Measurements from ENCODE around the gene RSPH10B2. TPM values are rescaled to one million over a fixed set of nuclear protein-coding genes. Genes with fewer than 3 reads are reported as not detected.

The RSPH10B2 gene
- total and polyA plus RNA-seq, 9 of the 15 experiments (the other 6 are each of a cell fraction or from before 2014, with no cell fraction given), result 0.04 to 0.11 (median 0.08) TPM; not detected in 5

- TF ChIP-seq, protein P1, sequence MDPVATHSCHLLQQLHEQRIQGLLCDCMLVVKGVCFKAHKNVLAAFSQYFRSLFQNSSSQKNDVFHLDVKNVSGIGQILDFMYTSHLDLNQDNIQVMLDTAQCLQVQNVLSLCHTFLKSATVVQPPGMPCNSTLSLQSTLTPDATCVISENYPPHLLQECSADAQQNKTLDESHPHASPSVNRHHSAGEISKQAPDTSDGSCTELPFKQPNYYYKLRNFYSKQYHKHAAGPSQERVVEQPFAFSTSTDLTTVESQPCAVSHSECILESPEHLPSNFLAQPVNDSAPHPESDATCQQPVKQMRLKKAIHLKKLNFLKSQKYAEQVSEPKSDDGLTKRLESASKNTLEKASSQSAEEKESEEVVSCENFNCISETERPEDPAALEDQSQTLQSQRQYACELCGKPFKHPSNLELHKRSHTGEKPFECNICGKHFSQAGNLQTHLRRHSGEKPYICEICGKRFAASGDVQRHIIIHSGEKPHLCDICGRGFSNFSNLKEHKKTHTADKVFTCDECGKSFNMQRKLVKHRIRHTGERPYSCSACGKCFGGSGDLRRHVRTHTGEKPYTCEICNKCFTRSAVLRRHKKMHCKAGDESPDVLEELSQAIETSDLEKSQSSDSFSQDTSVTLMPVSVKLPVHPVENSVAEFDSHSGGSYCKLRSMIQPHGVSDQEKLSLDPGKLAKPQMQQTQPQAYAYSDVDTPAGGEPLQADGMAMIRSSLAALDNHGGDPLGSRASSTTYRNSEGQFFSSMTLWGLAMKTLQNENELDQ (CRISPR knock-in tag; IDR thresholded peaks at IDR 0.05; ENCODE audit: borderline replicate concordance), result no peak
- TF ChIP-seq ZNF639 (CRISPR knock-in tag; conservative IDR thresholded peaks at IDR 0.05 in 1 of 2, IDR thresholded peaks at IDR 0.05 in 1 of 2) (peak in 1 of 2 experiments; percentile 75; a peak in 1 of 4 replicates), ZC3H4 (CRISPR knock-in tag; IDR thresholded peaks at IDR 0.05; ENCODE audit: borderline replicate concordance) (no peak), SRF (CRISPR knock-in tag; IDR thresholded peaks at IDR 0.05) (peak in 1 of 2 experiments; percentile 59; a peak in 1 of 4 replicates), THRAP3 (IDR thresholded peaks at IDR 0.05; ENCODE audit: borderline replicate concordance) (no peak), E2F3 (CRISPR knock-in tag; IDR thresholded peaks at IDR 0.05) (no peak), HMG20A (CRISPR knock-in tag; conservative IDR thresholded peaks at IDR 0.05) (no peak), ZNF174 (CRISPR knock-in tag; IDR thresholded peaks at IDR 0.05) (no peak), C11orf30 (IDR thresholded peaks at IDR 0.05; ENCODE audit: low read depth) (peak; percentile 43), TAF15 (IDR thresholded peaks at IDR 0.05; ENCODE audit: low read depth, low read length) (no peak), ZFP30 (CRISPR knock-in tag; IDR thresholded peaks at IDR 0.05; ENCODE audit: borderline replicate concordance) (no peak), ZNF175 (CRISPR knock-in tag; IDR thresholded peaks at IDR 0.05; ENCODE audit: low read depth) (no peak), BCLAF1 (IDR thresholded peaks at IDR 0.05; ENCODE audit: borderline replicate concordance in 1 of 2, control insufficient read depth in 1 of 2, low read depth in 2 of 2, low read length in 1 of 2) (no peak), KLF16 (IDR thresholded peaks at IDR 0.05) (no peak), ZNF263 (CRISPR knock-in tag; IDR thresholded peaks at IDR 0.05; ENCODE audit: borderline replicate concordance) (no peak)
Measured at GRCh38 chr7:6706666-6707407, 47.1 kb upstream of the RSPH10B2 start, which contains the start of gene ZNF12 (continued).
